B cell (primary cell): ENCODE measurements around the gene PEAK1. TPM values are rescaled to one million over a fixed set of nuclear protein-coding genes. Genes with fewer than 3 reads are reported as not detected.

ENCODE experiments used
- ATAC-seq: fragments of 200-7000 bp; cut with Tn5 transposase; one replicate; pipeline ENCODE4 v1.10.0; 2021; ENCODE audit warnings: low read depth, mild to moderate bottlenecking, moderate number of reproducible peaks, moderate library complexity
- CTCF ChIA-PET: fragments of 350-600 bp; sonication (Branson Sonifier 250); formaldehyde crosslinking; loops from one replicate; lab custom pipeline; 2021; ENCODE audit warnings: antibody characterized with exemption, inconsistent platforms; lab: Charles Lee
- POLR2A ChIA-PET: fragments of 350-600 bp; sonication (Branson Sonifier 250); formaldehyde crosslinking; loops from one replicate; lab custom pipeline; 2021; ENCODE audit warnings: antibody characterized with exemption; lab: Charles Lee
- DNase-seq: peaks from one replicate; pipeline ENCODE4 v3.0.0; 2013
- H2AFZ ChIP-seq: 2 replicates; pipeline ENCODE4 v1.6.1; 2012; ENCODE audit warnings: mild to moderate bottlenecking, low read depth, low read length; ENCODE audit not compliant: insufficient read depth, poor library complexity, severe bottlenecking
- H3K27ac ChIP-seq, 2 donors: 1 replicate in 1 of 2; 2 replicates in 1 of 2; pipeline ENCODE4 v1.5.1; 2012 to 2013; ENCODE audit warnings: low read length in 2 of 2, mild to moderate bottlenecking in 2 of 2, moderate library complexity in 1 of 2
- H3K27me3 ChIP-seq, 4 experiments: fragments of 200-600 bp in 1 of 4; sonication (generic) in 1 of 4; replicated peaks in 1 of 4; 1 replicate in 2 of 4; 2 replicates in 2 of 4; pipeline versions ENCODE4 v1.6.1 to v1.7.0; 2013 to 2016; ENCODE audit warnings: low read length in 3 of 4, mild to moderate bottlenecking in 2 of 4, mixed read lengths in 1 of 4, moderate library complexity in 1 of 4; ENCODE audit not compliant: insufficient read depth in 4 of 4, control insufficient read depth in 3 of 4; ENCODE audit errors: control extremely low read depth in 1 of 4
- H3K36me3 ChIP-seq, 2 experiments: replicated peaks in 1 of 2; 1 replicate in 1 of 2; 2 replicates in 1 of 2; pipeline versions ENCODE4 v1.6.1 to v1.7.1; 2013; ENCODE audit warnings: low read length in 1 of 2; ENCODE audit not compliant: insufficient read depth in 2 of 2, control insufficient read depth in 1 of 2; ENCODE audit errors: control extremely low read depth in 1 of 2, extremely low read depth in 1 of 2
- H3K4me1 ChIP-seq, 2 donors: fragments of 200-600 bp in 1 of 2; sonication (generic) in 1 of 2; 1 replicate in 1 of 2; 2 replicates in 1 of 2; pipeline versions ENCODE4 v1.5.1 to v1.6.1; 2013 to 2017; ENCODE audit warnings: low read length in 2 of 2; ENCODE audit not compliant: control insufficient read depth in 2 of 2, insufficient read depth in 2 of 2
- H3K4me2 ChIP-seq: replicated peaks from 2 replicates; pipeline ENCODE3; 2012; ENCODE audit warnings: mild to moderate bottlenecking, low read depth, low read length; ENCODE audit not compliant: poor library complexity, severe bottlenecking
- H3K4me3 ChIP-seq, 5 experiments: fragments of 200-600 bp in 1 of 5; sonication (generic) in 1 of 5; 1 replicate in 3 of 5; 2 replicates in 2 of 5; pipeline versions ENCODE4 v1.5.1 to v1.7.0; 2011 to 2016; ENCODE audit warnings: low read length in 4 of 5, mild to moderate bottlenecking in 4 of 5, low read depth in 2 of 5, control low read depth in 1 of 5, moderate library complexity in 1 of 5; ENCODE audit not compliant: insufficient read depth in 1 of 5; ENCODE audit errors: control extremely low read depth in 1 of 5, extremely low read depth in 1 of 5
- H3K79me2 ChIP-seq: fragments of 200-600 bp; sonication (generic); one replicate; pipeline ENCODE4 v1.6.0; 2016; ENCODE audit warnings: low read length; ENCODE audit not compliant: control insufficient read depth, insufficient read depth
- H3K9ac ChIP-seq: fragments of 200-600 bp; sonication (generic); 2 replicates; pipeline ENCODE4 v1.6.1; 2017; ENCODE audit warnings: mild to moderate bottlenecking, low read length, moderate library complexity
- H3K9me3 ChIP-seq, 3 donors: one replicate each; pipeline versions ENCODE4 v1.6.1 to v1.7.1; 2013; ENCODE audit warnings: low read length in 2 of 3; ENCODE audit not compliant: control insufficient read depth in 2 of 3, insufficient read depth in 1 of 3; ENCODE audit errors: control extremely low read depth in 1 of 3
- H4K20me1 ChIP-seq: 2 replicates; pipeline ENCODE4 v1.6.0; 2012; ENCODE audit warnings: mild to moderate bottlenecking, low read length; ENCODE audit not compliant: insufficient read depth, control insufficient read depth, poor library complexity, severe bottlenecking
- H3K27ac Mint-ChIP-seq: one replicate; pipeline ENCODE4 v1.8.0; 2021; ENCODE audit warnings: mixed read lengths
- H3K27me3 Mint-ChIP-seq: one replicate; pipeline ENCODE4 v1.8.0; 2021; ENCODE audit warnings: mixed read lengths
- H3K4me1 Mint-ChIP-seq: one replicate; pipeline ENCODE4 v1.8.0; 2021; ENCODE audit warnings: mixed read lengths
- H3K4me3 Mint-ChIP-seq: one replicate; pipeline ENCODE4 v1.8.0; 2021; ENCODE audit warnings: mixed read lengths
- H3K9me3 Mint-ChIP-seq: one replicate; pipeline ENCODE4 v1.8.0; 2022; ENCODE audit warnings: mixed read lengths; ENCODE audit not compliant: insufficient read depth
- EZH2 ChIP-seq: IDR thresholded peaks from 2 replicates; pipeline ENCODE4 v1.6.1; 2012; ENCODE audit warnings: borderline replicate concordance, low read depth, mild to moderate bottlenecking, moderate library complexity, low read length; ENCODE audit not compliant: insufficient read depth, poor library complexity, severe bottlenecking
- WGBS: methylation state at CpG from one replicate; pipeline ENCODE4 v1.1.5; 2013; ENCODE audit warnings: missing lambda C conversion rate; ENCODE audit not compliant: insufficient coverage; 5-methylcytosine and 5-hydroxymethylcytosine counted together
- intact Hi-C: fragments of 100-400 bp; cut with micrococcal nuclease; formaldehyde crosslinking; loops from one replicate; pipeline ENCODE4 v1.10.0; 2022
- polyA plus RNA-seq: library from polyadenylated mRNA; depleted of rRNA; stranded (reverse); fragments of >200 nt; gene quantifications from 2 replicates; pipeline ENCODE4 v1.2.3, GENCODE V29; 2012
- total RNA-seq, 2 donors: library from RNA; stranded (reverse); fragments of 120-200 nt in 1 of 2; gene quantifications; 1 replicate in 1 of 2; 2 replicates in 1 of 2; pipeline versions ENCODE4 v1.2.3 to v1.2.4, GENCODE V29; 2013 to 2022
- TF ChIP-seq, protein P1 (sequence below): fragments of 200-600 bp; IDR thresholded peaks from one replicate; pipeline ENCODE4 v1.8.0; 2022; ENCODE audit warnings: antibody characterized with exemption, mild to moderate bottlenecking

PEAK1 gene
- total and polyA plus RNA-seq, 2 donors (not counting 1 experiment from before 2014, with no cell fraction given), result 13.4 to 38.0 TPM

DNA sequence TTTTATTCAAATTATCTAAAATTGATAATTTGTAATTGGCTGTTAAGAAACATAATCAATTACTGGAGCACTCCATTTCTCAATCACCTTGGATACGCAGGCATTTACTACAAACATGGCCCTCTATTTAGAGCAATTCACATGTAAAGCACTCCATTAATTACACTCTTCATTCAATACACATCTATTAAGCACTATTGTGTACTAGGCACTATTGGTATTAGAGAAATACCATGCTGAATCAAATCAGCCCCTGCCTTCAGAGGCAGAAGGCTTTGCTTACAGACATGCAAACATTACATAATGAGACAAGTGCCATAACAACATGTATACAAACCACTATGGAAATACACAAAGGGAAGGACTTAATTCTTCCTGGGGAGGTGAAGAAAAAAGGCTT lies 69.1 kb downstream of the PEAK1 start:
- H3K4me3 ChIP-seq, result no peak overlapping the region
- no peaks in the 10 kb centered on the region for H3K9me3 Mint-ChIP-seq
- CTCF ChIA-PET, result interaction anchor here (0.5 to 0.6 kb wide), 2 partner anchors 9 to 1354 kb away, joined by 3 read pairs; no protein-coding TSS in a partner anchor

DNA sequence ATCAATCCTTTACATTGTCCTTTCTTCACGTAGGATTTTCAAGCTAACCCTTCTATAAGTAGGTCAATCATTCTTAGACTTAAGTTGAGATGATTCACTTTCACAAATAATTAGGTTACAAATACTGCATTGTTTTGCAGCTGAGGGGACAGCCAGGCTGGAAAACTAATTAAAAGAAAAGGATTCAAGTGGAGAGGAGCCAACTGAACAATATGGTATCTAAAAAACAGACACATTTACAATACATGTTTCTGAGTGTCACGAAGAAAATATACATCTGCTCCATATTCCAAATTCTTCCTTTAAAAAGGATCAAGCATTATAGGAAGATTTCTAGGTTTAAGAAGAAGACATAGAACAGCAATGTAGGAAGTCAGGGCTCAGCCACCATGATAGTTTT lies 70.2 kb downstream of the PEAK1 start:
- Mint-ChIP-seq H3K4me1 (peaks cover 5% of the 10 kb centered on the region), H3K9me3 (peaks cover 3% of the 10 kb centered on the region), H3K27me3 (no peaks in the 10 kb centered on the region), H3K4me3 (no peak overlapping the region), H3K27ac (no peak overlapping the region)
- Histone ChIP-seq H3K79me2 (peaks cover 3% of the 10 kb centered on the region), H3K4me1 (no peaks in the 10 kb centered on the region), H3K27ac (no peak overlapping the region), H3K36me3 (peaks cover 0 to 4% of the 10 kb centered on the region in 2 experiments), H2AFZ (no peak overlapping the region), H3K27me3 (no peaks in the 10 kb centered on the region), H3K9me3 (peaks cover 0 to 1% (median 0%) of the 10 kb centered on the region in 3 donors), H3K9ac (no peak overlapping the region), H3K4me3 (no peak overlapping the region), H3K4me2 (no peak overlapping the region), H4K20me1 (no peaks in the 10 kb centered on the region)
- TF ChIP-seq, protein P1, sequence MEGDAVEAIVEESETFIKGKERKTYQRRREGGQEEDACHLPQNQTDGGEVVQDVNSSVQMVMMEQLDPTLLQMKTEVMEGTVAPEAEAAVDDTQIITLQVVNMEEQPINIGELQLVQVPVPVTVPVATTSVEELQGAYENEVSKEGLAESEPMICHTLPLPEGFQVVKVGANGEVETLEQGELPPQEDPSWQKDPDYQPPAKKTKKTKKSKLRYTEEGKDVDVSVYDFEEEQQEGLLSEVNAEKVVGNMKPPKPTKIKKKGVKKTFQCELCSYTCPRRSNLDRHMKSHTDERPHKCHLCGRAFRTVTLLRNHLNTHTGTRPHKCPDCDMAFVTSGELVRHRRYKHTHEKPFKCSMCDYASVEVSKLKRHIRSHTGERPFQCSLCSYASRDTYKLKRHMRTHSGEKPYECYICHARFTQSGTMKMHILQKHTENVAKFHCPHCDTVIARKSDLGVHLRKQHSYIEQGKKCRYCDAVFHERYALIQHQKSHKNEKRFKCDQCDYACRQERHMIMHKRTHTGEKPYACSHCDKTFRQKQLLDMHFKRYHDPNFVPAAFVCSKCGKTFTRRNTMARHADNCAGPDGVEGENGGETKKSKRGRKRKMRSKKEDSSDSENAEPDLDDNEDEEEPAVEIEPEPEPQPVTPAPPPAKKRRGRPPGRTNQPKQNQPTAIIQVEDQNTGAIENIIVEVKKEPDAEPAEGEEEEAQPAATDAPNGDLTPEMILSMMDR, result no peak
- no peak for TF ChIP-seq EZH2
- no peak for DNase-seq
- ATAC-seq, result no peak
- WGBS, result no CpG with 5 or more reads among the region's 2 CpGs
- CTCF ChIA-PET, result no interaction called here
- POLR2A ChIA-PET, result no interaction called here
- intact Hi-C loops, result no loop called here

More for the DNA sequence above, 69.1 kb downstream of the PEAK1 start:
- intact Hi-C loops, result no loop called here
- POLR2A ChIA-PET, result no interaction called here
- H3K27me3 ChIP-seq, result no peaks in the 10 kb centered on the region
- no CpG with 5 or more reads among the region's 1 CpG for WGBS
- Mint-ChIP-seq H3K4me1 (peaks cover 5% of the 10 kb centered on the region), H3K27ac (no peak overlapping the region), H3K4me3 (no peak overlapping the region), H3K27me3 (no peaks in the 10 kb centered on the region)
- peaks cover 0 to 4% of the 10 kb centered on the region in 2 experiments for H3K36me3 ChIP-seq
- H3K79me2 ChIP-seq, result peaks cover 5% of the 10 kb centered on the region
- DNase-seq (no peak), ATAC-seq (no peak)
- H2AFZ ChIP-seq, result no peak overlapping the region
- H4K20me1 ChIP-seq, result no peaks in the 10 kb centered on the region
- no peaks in the 10 kb centered on the region for H3K9me3 ChIP-seq
- no peak overlapping the region for H3K27ac ChIP-seq
- H3K4me2 ChIP-seq, result no peak overlapping the region
- no peak overlapping the region for H3K9ac ChIP-seq
- no peaks in the 10 kb centered on the region for H3K4me1 ChIP-seq
- TF ChIP-seq EZH2, result no peak
- TF ChIP-seq, protein P1, result no peak
